ENCODE results near the gene TARS2.

DNA sequence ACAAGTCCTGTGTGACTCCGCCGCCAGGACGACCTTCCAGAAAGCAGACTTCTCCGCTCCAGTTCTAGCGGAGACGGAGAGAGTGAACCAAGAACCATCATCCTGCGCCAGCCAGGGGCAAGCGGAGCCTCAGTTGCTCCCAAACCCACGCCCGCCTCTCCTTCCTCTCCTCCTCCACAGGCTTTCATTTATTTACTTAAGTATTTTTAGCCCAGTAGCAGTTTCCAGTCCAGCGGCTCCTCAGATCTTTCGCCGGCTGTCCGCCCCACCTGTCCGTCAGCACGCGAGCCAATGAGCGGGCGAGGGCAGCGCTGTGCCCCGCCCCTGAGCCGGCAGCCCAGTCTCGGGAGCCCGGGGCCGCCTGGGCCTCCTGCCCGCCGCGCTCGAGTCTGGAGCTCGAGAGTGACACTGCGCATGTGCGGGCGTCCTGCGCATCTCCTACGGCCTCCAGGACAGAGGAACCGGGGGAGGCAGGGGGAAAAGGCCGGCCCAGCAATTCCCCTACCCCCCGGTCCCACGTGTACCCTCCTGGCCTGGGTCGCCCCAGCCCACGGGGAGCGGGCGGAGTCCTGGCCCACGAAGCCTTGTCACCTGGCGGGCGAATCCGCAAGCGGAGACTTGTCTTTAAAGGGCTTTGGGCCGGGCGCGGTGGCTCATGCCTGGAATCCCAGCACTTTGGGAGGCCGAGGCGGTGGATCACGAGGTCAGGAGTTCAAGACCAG, 28.3 kb downstream of the TARS2 start, which contains the start of gene FALEC:
- TF ChIP-seq, protein P1, sequence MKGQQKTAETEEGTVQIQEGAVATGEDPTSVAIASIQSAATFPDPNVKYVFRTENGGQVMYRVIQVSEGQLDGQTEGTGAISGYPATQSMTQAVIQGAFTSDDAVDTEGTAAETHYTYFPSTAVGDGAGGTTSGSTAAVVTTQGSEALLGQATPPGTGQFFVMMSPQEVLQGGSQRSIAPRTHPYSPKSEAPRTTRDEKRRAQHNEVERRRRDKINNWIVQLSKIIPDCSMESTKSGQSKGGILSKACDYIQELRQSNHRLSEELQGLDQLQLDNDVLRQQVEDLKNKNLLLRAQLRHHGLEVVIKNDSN (IDR thresholded peaks at IDR 0.05) = no peak
- TF ChIP-seq CREB1 (IDR thresholded peaks at IDR 0.05; ENCODE audit: low read depth) = no peak
- TF ChIP-seq, protein P2, sequence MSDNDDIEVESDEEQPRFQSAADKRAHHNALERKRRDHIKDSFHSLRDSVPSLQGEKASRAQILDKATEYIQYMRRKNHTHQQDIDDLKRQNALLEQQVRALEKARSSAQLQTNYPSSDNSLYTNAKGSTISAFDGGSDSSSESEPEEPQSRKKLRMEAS (IDR thresholded peaks at IDR 0.05) = peak; percentile 72
- TF ChIP-seq EP300 (IDR thresholded peaks at IDR 0.05; ENCODE audit: borderline replicate concordance) = no peak
